NT2/D1 (cell line): Measurements from ENCODE around the gene SRGAP3.

Experiments used
- SUZ12 ChIP-seq: IDR thresholded peaks from 2 replicates; pipeline ENCODE4 v1.6.1; 2011; ENCODE audit not compliant: insufficient read length, insufficient read depth; ENCODE audit errors: extremely low read depth
- YY1 ChIP-seq: IDR thresholded peaks from 2 replicates; pipeline ENCODE4 v1.6.1; 2011; ENCODE audit not compliant: insufficient read length, insufficient read depth
- ZNF274 ChIP-seq: IDR thresholded peaks from 2 replicates; pipeline ENCODE4 v1.6.1; 2011; ENCODE audit warnings: mild to moderate bottlenecking, low read depth, low read length

DNA sequence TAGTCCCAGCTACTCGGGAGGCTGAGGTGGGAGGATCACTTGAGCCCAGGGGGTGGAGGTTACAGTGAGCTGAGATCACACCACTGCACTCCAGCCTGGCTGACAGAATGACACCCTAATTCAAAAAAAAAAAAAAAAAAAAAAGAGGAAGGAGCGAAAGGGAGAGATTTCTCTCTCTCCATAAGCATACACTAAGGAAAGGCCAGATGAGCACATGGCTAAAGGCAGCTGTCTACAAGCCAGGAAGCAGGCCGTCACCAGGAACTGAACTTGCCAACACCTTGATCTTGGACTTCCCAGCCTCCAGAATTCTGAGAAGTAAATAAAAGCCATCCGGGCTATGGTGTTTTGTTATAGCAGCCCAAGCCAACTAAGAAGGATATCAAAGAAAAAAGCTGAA lies 7.5 kb downstream of the SRGAP3 start:
- no peak for TF ChIP-seq SUZ12
- no peak for TF ChIP-seq YY1
- no peak for TF ChIP-seq ZNF274
